Effector CD4-positive, alpha-beta T cell (primary cell): Measurements from ENCODE around the gene CHD1.
"Not testable (repeated sequence)": the region's sequence is repeated elsewhere in the genome, so short reads cannot be mapped to it uniquely, and the experiment has no call there.

Experiments
- DNase-seq: peaks from one replicate; pipeline ENCODE4 v3.0.0-alpha.2; 2020
- total RNA-seq: gene quantifications from one replicate; lab custom pipeline; 2026; lab: John Stamatoyannopoulos, UW

The CHD1 gene
- total RNA-seq, result 776 reads per million, percentile 99 among the genes with 10 or more reads in this experiment

GRCh38 chr5:98928873-98929709 is at the start of gene CHD1:
Gene CHD1 (minus strand): TSS chr5:98929007. CDS start chr5:98926386, 2,621 bp downstream.
- DNase-seq, result peak; percentile 92

GRCh38 chr5:98978528-98978927 is 49.7 kb upstream of the CHD1 start:
- DNase-seq, result no peak

GRCh38 chr5:98977723-98978122 is 48.9 kb upstream of the CHD1 start:
- DNase-seq, result no peak

- no peak for DNase-seq
Observed at GRCh38 chr5:98975682-98976407, 47.0 kb upstream of the CHD1 start.

- no peak for DNase-seq
Observed at GRCh38 chr5:98975223-98975622, 46.4 kb upstream of the CHD1 start.

GRCh38 chr5:98969400-98969799 is 40.6 kb upstream of the CHD1 start:
- DNase-seq, result no peak

- DNase-seq, result no peak
Observed at GRCh38 chr5:98968056-98968564, 39.3 kb upstream of the CHD1 start.

- DNase-seq, result no peak
Observed at GRCh38 chr5:98965226-98965625, 36.4 kb upstream of the CHD1 start.

- no peak for DNase-seq
Observed at GRCh38 chr5:98964621-98965020, 35.8 kb upstream of the CHD1 start.

GRCh38 chr5:98963019-98963418 is 34.2 kb upstream of the CHD1 start:
- no peak for DNase-seq

- DNase-seq, result no peak
Observed at GRCh38 chr5:98962587-98962986, 33.8 kb upstream of the CHD1 start.

GRCh38 chr5:98961665-98962344 is 33.0 kb upstream of the CHD1 start:
- DNase-seq, result no peak

GRCh38 chr5:98957307-98957706 is 28.5 kb upstream of the CHD1 start:
- DNase-seq, result no peak

GRCh38 chr5:98955888-98956287 is 27.1 kb upstream of the CHD1 start:
- not testable (repeated sequence) for DNase-seq

GRCh38 chr5:98955471-98955870 is 26.7 kb upstream of the CHD1 start:
- DNase-seq, result not testable (repeated sequence)

GRCh38 chr5:98954392-98955028 is 25.7 kb upstream of the CHD1 start:
- DNase-seq, result no peak

- no peak for DNase-seq
Observed at GRCh38 chr5:98942847-98943246, 14.0 kb upstream of the CHD1 start.

- DNase-seq, result no peak
Observed at GRCh38 chr5:98941131-98941883, 12.5 kb upstream of the CHD1 start.

- DNase-seq, result no peak
Observed at GRCh38 chr5:98940581-98940980, 11.8 kb upstream of the CHD1 start.

GRCh38 chr5:98938464-98938863 is 9.7 kb upstream of the CHD1 start:
- no peak for DNase-seq

- no peak for DNase-seq
Observed at GRCh38 chr5:98936948-98937715, 8.3 kb upstream of the CHD1 start.
